KOPT-K1 (cell line): ENCODE data around the gene MPHOSPH8.
"Not testable (repeated sequence)": the region's sequence is repeated elsewhere in the genome, so short reads cannot be mapped to it uniquely, and the experiment has no call there.

Experiments
- H3K27ac ChIP-seq: fragments of 200-600 bp; sonication (generic); 2 replicates; pipeline ENCODE4 v1.5.1; 2016; ENCODE audit warnings: antibody characterized with exemption, mild to moderate bottlenecking, low read depth, low read length; ENCODE audit not compliant: poor library complexity, severe bottlenecking
- H3K36me3 ChIP-seq: fragments of 200-600 bp; sonication (generic); 2 replicates; pipeline ENCODE4 v1.5.1; 2017; ENCODE audit warnings: antibody characterized with exemption, mild to moderate bottlenecking, low read length, moderate library complexity; ENCODE audit not compliant: insufficient read depth
- H3K9me3 ChIP-seq: fragments of 200-600 bp; sonication (generic); 2 replicates; pipeline ENCODE4 v1.5.1; 2017; ENCODE audit warnings: antibody characterized with exemption, low read length, mild to moderate bottlenecking; ENCODE audit not compliant: insufficient read depth, poor library complexity, severe bottlenecking

Gene MPHOSPH8

GRCh38 chr13:19685437-19685836 is 52.0 kb downstream of the MPHOSPH8 start:
- no peak overlapping the region for H3K27ac ChIP-seq
- H3K9me3 ChIP-seq: no peaks in the 10 kb centered on the region
- peaks cover 27% of the 10 kb centered on the region for H3K36me3 ChIP-seq

- peaks cover 54% of the 10 kb centered on the region for H3K36me3 ChIP-seq
- not testable (repeated sequence) for H3K9me3 ChIP-seq, H3K27ac ChIP-seq
Measured at GRCh38 chr13:19691447-19691846, 58.0 kb downstream of the MPHOSPH8 start.

GRCh38 chr13:19695428-19695827 is 62.0 kb downstream of the MPHOSPH8 start:
- Histone ChIP-seq H3K36me3 (peaks cover 54% of the 10 kb centered on the region), H3K27ac (no peak overlapping the region), H3K9me3 (no peaks in the 10 kb centered on the region)

GRCh38 chr13:19695829-19696228 is 62.4 kb downstream of the MPHOSPH8 start:
- Histone ChIP-seq H3K27ac (no peak overlapping the region), H3K36me3 (peaks cover 54% of the 10 kb centered on the region), H3K9me3 (no peaks in the 10 kb centered on the region)

- not testable (repeated sequence) for H3K27ac ChIP-seq, H3K9me3 ChIP-seq
- peaks cover 40% of the 10 kb centered on the region for H3K36me3 ChIP-seq
Measured at GRCh38 chr13:19700963-19701362, 67.5 kb downstream of the MPHOSPH8 start.

- not testable (repeated sequence) for H3K9me3 ChIP-seq, H3K27ac ChIP-seq
- H3K36me3 ChIP-seq: peaks cover 46% of the 10 kb centered on the region
Measured at GRCh38 chr13:19701619-19702018, 68.2 kb downstream of the MPHOSPH8 start.

GRCh38 chr13:19704256-19704655 is 70.8 kb downstream of the MPHOSPH8 start:
- H3K36me3 ChIP-seq: peaks cover 46% of the 10 kb centered on the region
- H3K27ac ChIP-seq, H3K9me3 ChIP-seq: not testable (repeated sequence)

GRCh38 chr13:19709039-19709438 is 75.6 kb downstream of the MPHOSPH8 start:
- not testable (repeated sequence) for H3K9me3 ChIP-seq, H3K27ac ChIP-seq
- H3K36me3 ChIP-seq: peaks cover 41% of the 10 kb centered on the region

GRCh38 chr13:19709782-19710181 is 76.3 kb downstream of the MPHOSPH8 start:
- peaks cover 46% of the 10 kb centered on the region for H3K36me3 ChIP-seq
- not testable (repeated sequence) for H3K9me3 ChIP-seq, H3K27ac ChIP-seq

GRCh38 chr13:19713186-19713965 is 79.9 kb downstream of the MPHOSPH8 start:
- H3K9me3 ChIP-seq: no peaks in the 10 kb centered on the region
- no peak overlapping the region for H3K27ac ChIP-seq
- peaks cover 56% of the 10 kb centered on the region for H3K36me3 ChIP-seq

- Histone ChIP-seq H3K9me3 (no peaks in the 10 kb centered on the region), H3K36me3 (peaks cover 84% of the 10 kb centered on the region), H3K27ac (no peak overlapping the region)
Measured at GRCh38 chr13:19720039-19720438, 86.6 kb downstream of the MPHOSPH8 start.
